Glutamatergic neuron (in vitro differentiated cells): Measurements from ENCODE around the gene GARIN5A. TPM values are rescaled to one million over a fixed set of nuclear protein-coding genes. Genes with fewer than 3 reads are reported as not detected.
A peak's percentile ranks its signal among the peaks of the same experiment; 100 is the strongest.
"Not testable (repeated sequence)": the region's sequence is repeated elsewhere in the genome, so short reads cannot be mapped to it uniquely, and the experiment has no call there.

Experiments used
- DNase-seq: peaks from one replicate; pipeline ENCODE4 v3.0.0; 2022
- H3K27ac Mint-ChIP-seq: one replicate; pipeline ENCODE4 v1.8.0; 2020; ENCODE audit warnings: mild to moderate bottlenecking, mixed read lengths, inconsistent platforms; ENCODE audit not compliant: unreplicated experiment
- H3K27me3 Mint-ChIP-seq: one replicate; pipeline ENCODE4 v1.8.0; 2020; ENCODE audit warnings: mild to moderate bottlenecking, moderate library complexity, mixed read lengths, inconsistent platforms; ENCODE audit not compliant: unreplicated experiment
- H3K36me3 Mint-ChIP-seq: one replicate; pipeline ENCODE4 v1.8.0; 2020; ENCODE audit warnings: mild to moderate bottlenecking, mixed read lengths, inconsistent platforms; ENCODE audit not compliant: unreplicated experiment
- H3K4me1 Mint-ChIP-seq: one replicate; pipeline ENCODE4 v1.8.0; 2020; ENCODE audit warnings: mild to moderate bottlenecking, low read depth, mixed read lengths, inconsistent platforms; ENCODE audit not compliant: unreplicated experiment
- H3K4me3 Mint-ChIP-seq: one replicate; pipeline ENCODE4 v1.8.0; 2020; ENCODE audit warnings: mild to moderate bottlenecking, mixed read lengths, inconsistent platforms; ENCODE audit not compliant: unreplicated experiment
- H3K9me3 Mint-ChIP-seq: one replicate; pipeline ENCODE4 v1.8.0; 2020; ENCODE audit warnings: mild to moderate bottlenecking, moderate library complexity, mixed read lengths, inconsistent platforms; ENCODE audit not compliant: unreplicated experiment
- CTCF ChIP-seq: fragments of 200-600 bp; sonication (generic); IDR thresholded peaks from one replicate; pipeline ENCODE4 v1.5.0; 2021; ENCODE audit not compliant: partially characterized antibody, unreplicated experiment
- total RNA-seq: library from RNA; stranded (reverse); fragmentation: NEBNext Ultra II Directional; extraction: Animal tissue kit (Norgen Biotek cat#: 25700); gene quantifications from one replicate; pipeline ENCODE4 v1.2.1, GENCODE V29; 2021; ENCODE audit not compliant: unreplicated experiment

Gene GARIN5A
- total RNA-seq, 1 donor from 2014 or later: 5.2 TPM

GRCh38 chr19:50447750-50448149 is 28.9 kb downstream of the GARIN5A start:
- no peaks in the 10 kb centered on the region for H3K4me1 Mint-ChIP-seq
- H3K27ac Mint-ChIP-seq: no peak overlapping the region

GRCh38 chr19:50447053-50447452 is 29.6 kb downstream of the GARIN5A start:
- peaks cover 5% of the 10 kb centered on the region for H3K9me3 Mint-ChIP-seq
- no peak overlapping the region for H3K4me3 Mint-ChIP-seq
- peaks cover 13% of the 10 kb centered on the region for H3K36me3 Mint-ChIP-seq
- no peaks in the 10 kb centered on the region for H3K4me1 Mint-ChIP-seq
- peaks cover 6% of the 10 kb centered on the region for H3K27me3 Mint-ChIP-seq
- no peak for TF ChIP-seq CTCF
- DNase-seq: no peak
- no peak overlapping the region for H3K27ac Mint-ChIP-seq

More at GRCh38 chr19:50447750-50448149, 28.9 kb downstream of the GARIN5A start:
- DNase-seq: no peak
- Mint-ChIP-seq H3K9me3 (peaks cover 5% of the 10 kb centered on the region), H3K36me3 (peaks cover 16% of the 10 kb centered on the region), H3K27me3 (peaks cover 8% of the 10 kb centered on the region), H3K4me3 (no peak overlapping the region)
- TF ChIP-seq CTCF: no peak

GRCh38 chr19:50444059-50444458 is 32.6 kb downstream of the GARIN5A start:
- Mint-ChIP-seq H3K27ac (peak overlapping the region; percentile 5), H3K36me3 (peaks cover 16% of the 10 kb centered on the region), H3K9me3 (peaks cover 9% of the 10 kb centered on the region), H3K4me3 (no peak overlapping the region), H3K4me1 (no peaks in the 10 kb centered on the region), H3K27me3 (peaks cover 8% of the 10 kb centered on the region)
- no peak for DNase-seq
- no peak for TF ChIP-seq CTCF

GRCh38 chr19:50439130-50439529 is 37.5 kb downstream of the GARIN5A start:
- not testable (repeated sequence) for H3K36me3 Mint-ChIP-seq, DNase-seq, H3K27ac Mint-ChIP-seq, H3K4me1 Mint-ChIP-seq, H3K4me3 Mint-ChIP-seq
- Mint-ChIP-seq H3K9me3 (peaks cover 12% of the 10 kb centered on the region), H3K27me3 (peaks cover 11% of the 10 kb centered on the region)

- TF ChIP-seq CTCF: no peak
- Mint-ChIP-seq H3K9me3 (peaks cover 11% of the 10 kb centered on the region), H3K27me3 (peaks cover 10% of the 10 kb centered on the region), H3K36me3 (peaks cover 5% of the 10 kb centered on the region), H3K27ac (no peak overlapping the region), H3K4me3 (no peak overlapping the region), H3K4me1 (peaks cover 9% of the 10 kb centered on the region)
- no peak for DNase-seq
Measured at GRCh38 chr19:50437862-50438449, 38.7 kb downstream of the GARIN5A start.

- H3K27me3 Mint-ChIP-seq: peaks cover 10% of the 10 kb centered on the region
- no peak for DNase-seq
- H3K27ac Mint-ChIP-seq: no peak overlapping the region
- H3K9me3 Mint-ChIP-seq: peaks cover 11% of the 10 kb centered on the region
- peaks cover 5% of the 10 kb centered on the region for H3K36me3 Mint-ChIP-seq
- peaks cover 10% of the 10 kb centered on the region for H3K4me1 Mint-ChIP-seq
- no peak overlapping the region for H3K4me3 Mint-ChIP-seq
- TF ChIP-seq CTCF: no peak
Measured at GRCh38 chr19:50435627-50436026, 41.0 kb downstream of the GARIN5A start.
